HG02840 (cell line): Measurements from ENCODE around the gene FNDC10.
"Not testable (repeated sequence)": the region's sequence is repeated elsewhere in the genome, so short reads cannot be mapped to it uniquely, and the experiment has no call there.

Experiments
- ATAC-seq: cut with Tn5 transposase; IDR thresholded peaks from one replicate; pipeline ENCODE4 v1.9.1; 2021; ENCODE audit warnings: mild to moderate bottlenecking, moderate library complexity, moderate number of reproducible peaks; ENCODE audit not compliant: unreplicated experiment, low FRiP score

The FNDC10 gene

GRCh38 chr1:1599935-1600860 lies at the start of gene FNDC10:
Gene FNDC10, minus strand, starts transcription at chr1:1600135. Its CDS starts 120 bp downstream, at chr1:1600015.
- no peak for ATAC-seq

- ATAC-seq = not testable (repeated sequence)
Measured at GRCh38 chr1:1648265-1648664, 48.3 kb upstream of the FNDC10 start.

GRCh38 chr1:1647567-1648241 lies 47.8 kb upstream of the FNDC10 start:
- not testable (repeated sequence) for ATAC-seq

- ATAC-seq = not testable (repeated sequence)
Measured at GRCh38 chr1:1646326-1646725, 46.4 kb upstream of the FNDC10 start.

GRCh38 chr1:1640711-1641461 lies 41.0 kb upstream of the FNDC10 start:
- ATAC-seq = not testable (repeated sequence)

- not testable (repeated sequence) for ATAC-seq
Measured at GRCh38 chr1:1640081-1640480, 40.1 kb upstream of the FNDC10 start.

- ATAC-seq = not testable (repeated sequence)
Measured at GRCh38 chr1:1639368-1639767, 39.4 kb upstream of the FNDC10 start.

- not testable (repeated sequence) for ATAC-seq
Measured at GRCh38 chr1:1638528-1638927, 38.6 kb upstream of the FNDC10 start.

GRCh38 chr1:1637479-1637875 lies 37.5 kb upstream of the FNDC10 start:
- not testable (repeated sequence) for ATAC-seq

- ATAC-seq = not testable (repeated sequence)
Measured at GRCh38 chr1:1636621-1637478, 36.9 kb upstream of the FNDC10 start.

GRCh38 chr1:1634613-1635012 lies 34.7 kb upstream of the FNDC10 start:
- ATAC-seq = not testable (repeated sequence)

- not testable (repeated sequence) for ATAC-seq
Measured at GRCh38 chr1:1633409-1633808, 33.5 kb upstream of the FNDC10 start.

GRCh38 chr1:1631782-1632420 lies 32.0 kb upstream of the FNDC10 start, which contains the start of gene MMP23B:
Gene MMP23B, plus strand, starts transcription at chr1:1632173. Its CDS starts 46 bp downstream, at chr1:1632219.
- no peak for ATAC-seq

- no peak for ATAC-seq
Measured at GRCh38 chr1:1630965-1631781, 31.2 kb upstream of the FNDC10 start.

- ATAC-seq = peak; percentile 56
Measured at GRCh38 chr1:1630191-1630964, 30.4 kb upstream of the FNDC10 start.

- ATAC-seq = no peak
Measured at GRCh38 chr1:1629430-1630190, 29.7 kb upstream of the FNDC10 start.
